CD4-positive, CD25-positive, alpha-beta regulatory T cell (primary cell): ENCODE results near the gene CRLF2. TPM values are rescaled to one million over a fixed set of nuclear protein-coding genes. Genes with fewer than 3 reads are reported as not detected.
"Not testable (repeated sequence)": the region's sequence is repeated elsewhere in the genome, so short reads cannot be mapped to it uniquely, and the experiment has no call there.

Source experiments
- ATAC-seq, 2 donors: fragments of 150-1000 bp; cut with Tn5 transposase; one replicate each; pipeline ENCODE4 v1.10.0; 2021; ENCODE audit warnings: low read depth in 2 of 2, moderate number of reproducible peaks in 2 of 2, moderate library complexity in 1 of 2
- DNase-seq, 3 donors: peaks; one replicate each; pipeline versions ENCODE4 v3.0.0 to v3.0.0-alpha.2; 2012 to 2022; ENCODE audit warnings: mixed read lengths in 1 of 3
- H3K27ac ChIP-seq: one replicate; pipeline ENCODE4 v1.7.0; 2013; ENCODE audit warnings: mild to moderate bottlenecking, low read length; ENCODE audit not compliant: insufficient read depth, poor library complexity, severe bottlenecking
- H3K27me3 ChIP-seq: one replicate; pipeline ENCODE4 v1.7.0; 2013; ENCODE audit warnings: low read length; ENCODE audit not compliant: control insufficient read depth, insufficient read depth
- H3K36me3 ChIP-seq: one replicate; pipeline ENCODE4 v1.7.0; 2013; ENCODE audit warnings: mild to moderate bottlenecking, low read length, moderate library complexity; ENCODE audit not compliant: control insufficient read depth, insufficient read depth
- H3K4me1 ChIP-seq: 2 replicates; pipeline ENCODE4 v1.7.0; 2013; ENCODE audit warnings: mild to moderate bottlenecking, low read length; ENCODE audit not compliant: insufficient read depth, control insufficient read depth, poor library complexity, severe bottlenecking
- H3K4me3 ChIP-seq: one replicate; pipeline ENCODE4 v1.7.0; 2013; ENCODE audit warnings: low read depth, mild to moderate bottlenecking, low read length, moderate library complexity
- H3K9me3 ChIP-seq, 2 experiments: 1 replicate in 1 of 2; 2 replicates in 1 of 2; pipeline ENCODE4 v1.7.0; 2013; ENCODE audit warnings: low read length in 2 of 2, mild to moderate bottlenecking in 1 of 2, moderate library complexity in 1 of 2; ENCODE audit not compliant: control insufficient read depth in 2 of 2
- H3K27ac Mint-ChIP-seq, 3 donors: one replicate each; pipeline ENCODE4 v1.8.0; 2020 to 2022; ENCODE audit warnings: mild to moderate bottlenecking in 3 of 3, mixed read lengths in 3 of 3, moderate library complexity in 2 of 3
- H3K27me3 Mint-ChIP-seq: one replicate; pipeline ENCODE4 v1.8.0; 2022; ENCODE audit warnings: mild to moderate bottlenecking, mixed read lengths
- H3K36me3 Mint-ChIP-seq: one replicate; pipeline ENCODE4 v1.8.0; 2020; ENCODE audit warnings: mixed read lengths
- H3K4me1 Mint-ChIP-seq, 4 donors: one replicate each; pipeline ENCODE4 v1.8.0; 2020 to 2022; ENCODE audit warnings: mixed read lengths in 4 of 4, mild to moderate bottlenecking in 1 of 4
- H3K4me3 Mint-ChIP-seq, 4 donors: one replicate each; pipeline ENCODE4 v1.8.0; 2020 to 2022; ENCODE audit warnings: mild to moderate bottlenecking in 4 of 4, mixed read lengths in 4 of 4, moderate library complexity in 3 of 4
- H3K9me3 Mint-ChIP-seq, 7 donors: one replicate each; pipeline ENCODE4 v1.8.0; 2020 to 2022; ENCODE audit warnings: mixed read lengths in 7 of 7, mild to moderate bottlenecking in 3 of 7, moderate library complexity in 2 of 7
- polyA plus RNA-seq, 4 donors: library from polyadenylated mRNA; unstranded; fragments of 300-500 nt; fragmentation: Illumina TruSeq; gene quantifications; one replicate each; pipeline ENCODE4 v1.2.3, GENCODE V29; 2021
- total RNA-seq: library from RNA; stranded (reverse); gene quantifications from one replicate; pipeline ENCODE4 v1.2.3, GENCODE V29; 2022

Gene CRLF2
- total and polyA plus RNA-seq, 5 donors from 2014 or later, result 1.2 to 1.4 TPM; not detected in 3

- no peaks in the 10 kb centered on the region for H3K9me3 ChIP-seq
- no peak overlapping the region for H3K4me3 ChIP-seq
- no peaks in the 10 kb centered on the region for H3K27me3 ChIP-seq
- H3K4me1 Mint-ChIP-seq, result peaks cover 14 to 44% (median 23%) of the 10 kb centered on the region in 4 donors
- H3K27ac Mint-ChIP-seq, result peak overlapping the region in 1 of 3 donors; percentile 87
- DNase-seq, result no peak
- no peak for ATAC-seq
- H3K27me3 Mint-ChIP-seq, result peaks cover 10% of the 10 kb centered on the region
- H3K4me1 ChIP-seq, result peaks cover 13% of the 10 kb centered on the region
- no peaks in the 10 kb centered on the region for H3K36me3 ChIP-seq
- H3K4me3 Mint-ChIP-seq, result peak overlapping the region in 3 of 4 donors; percentile 62 to 80 (median 74)
- no peak overlapping the region for H3K27ac ChIP-seq
- peaks cover 0 to 6% (median 0%) of the 10 kb centered on the region in 7 donors for H3K9me3 Mint-ChIP-seq
- no peaks in the 10 kb centered on the region for H3K36me3 Mint-ChIP-seq
Observed at GRCh38 chrX:1210844-1211243, 1.6 kb downstream of the CRLF2 start.

GRCh38 chrX:1207496-1208025 is 4.9 kb downstream of the CRLF2 start:
- Mint-ChIP-seq H3K27me3 (peaks cover 6% of the 10 kb centered on the region), H3K4me3 (peak overlapping the region; percentile 78 to 91 (median 80)), H3K4me1 (peaks cover 13 to 44% (median 26%) of the 10 kb centered on the region in 4 donors), H3K36me3 (no peaks in the 10 kb centered on the region), H3K27ac (no peak overlapping the region), H3K9me3 (peaks cover 0 to 6% (median 0%) of the 10 kb centered on the region in 7 donors)
- Histone ChIP-seq H3K27ac (no peak overlapping the region), H3K4me1 (peaks cover 23% of the 10 kb centered on the region), H3K27me3 (no peaks in the 10 kb centered on the region), H3K4me3 (peak overlapping the region; percentile 73), H3K9me3 (no peaks in the 10 kb centered on the region), H3K36me3 (no peaks in the 10 kb centered on the region)
- DNase-seq, result no peak
- ATAC-seq, result no peak

GRCh38 chrX:1205681-1206611 is 6.5 kb downstream of the CRLF2 start:
- H3K36me3 ChIP-seq, result no peaks in the 10 kb centered on the region
- DNase-seq (peak in 2 of 3 donors; percentile 51 to 85), ATAC-seq (peak; percentile 17 to 50)
- H3K27me3 Mint-ChIP-seq, result peaks cover 6% of the 10 kb centered on the region
- H3K27me3 ChIP-seq, result no peaks in the 10 kb centered on the region
- H3K4me3 ChIP-seq, result peak overlapping the region; percentile 97
- peaks cover 18% of the 10 kb centered on the region for H3K4me1 ChIP-seq
- peak overlapping the region; percentile 80 to 87 (median 82) for H3K4me3 Mint-ChIP-seq
- no peaks in the 10 kb centered on the region for H3K36me3 Mint-ChIP-seq
- peaks cover 0 to 6% (median 0%) of the 10 kb centered on the region in 7 donors for H3K9me3 Mint-ChIP-seq
- H3K4me1 Mint-ChIP-seq, result peaks cover 9 to 35% (median 19%) of the 10 kb centered on the region in 4 donors
- peak overlapping the region in 1 of 3 donors; percentile 15 for H3K27ac Mint-ChIP-seq
- H3K27ac ChIP-seq, result no peak overlapping the region
- H3K9me3 ChIP-seq, result no peaks in the 10 kb centered on the region

GRCh38 chrX:1202251-1202650 is 10.2 kb downstream of the CRLF2 start:
- peaks cover 0 to 16% (median 5%) of the 10 kb centered on the region in 4 donors for H3K4me1 Mint-ChIP-seq
- no peak for ATAC-seq
- H3K36me3 ChIP-seq, result no peaks in the 10 kb centered on the region
- H3K4me3 ChIP-seq, result no peak overlapping the region
- no peaks in the 10 kb centered on the region for H3K9me3 Mint-ChIP-seq
- no peaks in the 10 kb centered on the region for H3K9me3 ChIP-seq
- no peak overlapping the region for H3K27ac ChIP-seq
- H3K27me3 ChIP-seq, result no peaks in the 10 kb centered on the region
- H3K27me3 Mint-ChIP-seq, result no peaks in the 10 kb centered on the region
- peaks cover 11% of the 10 kb centered on the region for H3K4me1 ChIP-seq
- H3K36me3 Mint-ChIP-seq, result no peaks in the 10 kb centered on the region
- H3K4me3 Mint-ChIP-seq, result no peak overlapping the region
- no peak for DNase-seq
- H3K27ac Mint-ChIP-seq, result no peak overlapping the region

DNA sequence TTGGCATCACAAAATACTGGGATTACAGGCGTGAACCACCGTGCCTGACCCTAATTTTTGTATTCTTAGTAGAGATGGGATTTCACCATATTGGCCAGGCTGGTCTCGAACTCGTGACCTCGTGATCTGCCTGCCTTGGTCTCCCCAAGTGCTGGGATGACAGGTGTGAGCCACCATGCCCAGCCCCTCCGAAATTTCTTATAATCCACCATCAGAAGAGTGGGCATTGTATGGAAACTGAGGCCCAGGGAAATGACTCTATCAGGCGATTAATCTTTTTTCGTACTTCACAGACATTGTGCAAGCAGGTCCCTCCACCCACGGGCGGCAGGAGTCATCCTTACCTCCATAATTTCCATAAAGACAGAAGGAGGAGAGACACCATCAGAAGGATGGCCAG is 16.0 kb downstream of the CRLF2 start:
- H3K27ac Mint-ChIP-seq, result peak overlapping the region in 1 of 3 donors; percentile 32
- no peaks in the 10 kb centered on the region for H3K36me3 Mint-ChIP-seq
- H3K27me3 ChIP-seq, result no peaks in the 10 kb centered on the region
- H3K27ac ChIP-seq, result no peak overlapping the region
- no peak overlapping the region for H3K4me3 Mint-ChIP-seq
- no peaks in the 10 kb centered on the region for H3K36me3 ChIP-seq
- no peaks in the 10 kb centered on the region for H3K9me3 ChIP-seq
- no peaks in the 10 kb centered on the region for H3K27me3 Mint-ChIP-seq
- no peak for DNase-seq
- no peaks in the 10 kb centered on the region for H3K4me1 ChIP-seq
- peaks cover 0 to 2% (median 0%) of the 10 kb centered on the region in 7 donors for H3K9me3 Mint-ChIP-seq
- H3K4me3 ChIP-seq, result no peak overlapping the region
- H3K4me1 Mint-ChIP-seq, result no peaks in the 10 kb centered on the region
- no peak for ATAC-seq

- not testable (repeated sequence) for H3K9me3 ChIP-seq, H3K4me1 Mint-ChIP-seq, H3K27me3 ChIP-seq, DNase-seq, H3K4me3 Mint-ChIP-seq, ATAC-seq, H3K27me3 Mint-ChIP-seq, H3K36me3 ChIP-seq, H3K4me3 ChIP-seq, H3K27ac ChIP-seq, H3K36me3 Mint-ChIP-seq, H3K9me3 Mint-ChIP-seq, H3K4me1 ChIP-seq, H3K27ac Mint-ChIP-seq
Observed at GRCh38 chrX:1192196-1192595, 20.3 kb downstream of the CRLF2 start.

GRCh38 chrX:1190596-1191145 is 21.8 kb downstream of the CRLF2 start:
- H3K9me3 Mint-ChIP-seq, result peaks cover 0 to 4% (median 0%) of the 10 kb centered on the region in 7 donors
- H3K36me3 Mint-ChIP-seq, result no peaks in the 10 kb centered on the region
- ATAC-seq (no peak), DNase-seq (no peak)
- no peaks in the 10 kb centered on the region for H3K27me3 Mint-ChIP-seq
- Histone ChIP-seq H3K4me1 (no peaks in the 10 kb centered on the region), H3K36me3 (no peaks in the 10 kb centered on the region), H3K27me3 (no peaks in the 10 kb centered on the region), H3K4me3 (no peak overlapping the region), H3K27ac (no peak overlapping the region), H3K9me3 (no peaks in the 10 kb centered on the region)
- H3K4me1 Mint-ChIP-seq, result peaks cover 0 to under 1% (median under 1%) of the 10 kb centered on the region in 4 donors
- no peak overlapping the region for H3K27ac Mint-ChIP-seq
- H3K4me3 Mint-ChIP-seq, result no peak overlapping the region
